Gastrocnemius medialis (tissue), 4 donors: ENCODE data around the gene RPS27L. TPM values are rescaled to one million over a fixed set of nuclear protein-coding genes. Genes with fewer than 3 reads are reported as not detected.

Source experiments
- ATAC-seq, 2 donors: fragments of 150-250 bp; one replicate each; pipeline ENCODE4 v1.9.1; 2016
- DNase-seq, 2 donors: peaks; one replicate each; pipeline ENCODE4 v3.0.0-alpha.2; 2019
- H3K27ac ChIP-seq, 4 donors: fragments of 200-600 bp; sonication (generic); 1 replicate in 1 of 4; 2 replicates in 3 of 4; pipeline ENCODE4 v1.5.1; 2016 to 2018; ENCODE audit warnings: mild to moderate bottlenecking in 2 of 4, moderate library complexity in 1 of 4
- H3K27me3 ChIP-seq, 3 donors: fragments of 200-600 bp; sonication (generic) in 2 of 3; 1 replicate in 1 of 3; 2 replicates in 2 of 3; pipeline versions ENCODE4 v1.5.1 to v1.6.0; 2016 to 2019; ENCODE audit warnings: mild to moderate bottlenecking in 1 of 3, moderate library complexity in 1 of 3
- H3K36me3 ChIP-seq, 2 donors: fragments of 200-600 bp; sonication (generic) in 1 of 2; one replicate each; pipeline ENCODE4 v1.5.1; 2017 to 2018
- H3K4me1 ChIP-seq, 2 donors: fragments of 200-600 bp; sonication (generic) in 1 of 2; one replicate each; pipeline ENCODE4 v1.5.1; 2016 to 2017; ENCODE audit warnings: mild to moderate bottlenecking in 2 of 2
- H3K4me3 ChIP-seq, 4 donors: fragments of 200-600 bp; sonication (generic) in 3 of 4; 1 replicate in 1 of 4; 2 replicates in 3 of 4; pipeline ENCODE4 v1.5.1; 2016 to 2019; ENCODE audit warnings: mild to moderate bottlenecking in 2 of 4
- H3K9me3 ChIP-seq, 3 donors: fragments of 200-600 bp; sonication (generic) in 2 of 3; 1 replicate in 1 of 3; 2 replicates in 2 of 3; pipeline ENCODE4 v1.5.1; 2016 to 2019
- CTCF ChIP-seq, 5 experiments: fragments of 450-650 bp in 3 of 5; fragments of 200-600 bp in 2 of 5; sonication (generic) in 2 of 5; IDR thresholded peaks in 4 of 5; conservative IDR thresholded peaks in 1 of 5; 1 replicate in 4 of 5; 2 replicates in 1 of 5; pipeline ENCODE4 v1.5.1; 2016 to 2019; ENCODE audit warnings: antibody characterized with exemption in 5 of 5, mild to moderate bottlenecking in 3 of 5, moderate library complexity in 3 of 5
- POLR2A ChIP-seq, 2 donors: fragments of 450-650 bp; IDR thresholded peaks; one replicate each; pipeline ENCODE4 v1.6.1; 2017; ENCODE audit warnings: antibody characterized with exemption in 2 of 2, mild to moderate bottlenecking in 2 of 2, moderate library complexity in 2 of 2
- in situ Hi-C, 4 donors: fragments of 200-750 bp; cut with MboI; loops; one replicate each; pipeline versions ENCODE4 v1.15.0 to v1.8.0; 2017; ENCODE audit warnings: low sequenced_read_pairs in 4 of 4
- intact Hi-C: fragments of 100-400 bp; cut with DNase I; formaldehyde crosslinking; loops from one replicate; pipeline ENCODE4 v1.15.1; 2023; ENCODE audit warnings: low total_unique reads
- total RNA-seq, 4 donors: library from RNA; depleted of rRNA; stranded (reverse); fragments of >200 nt; gene quantifications; one replicate each; pipeline versions ENCODE4 v1.1.0 to v1.2.3, GENCODE V29; 2016

The RPS27L gene
- total RNA-seq, 4 donors from 2014 or later = 53.0 to 145 (median 78.0) TPM

- Histone ChIP-seq H3K4me3 (no peak overlapping the region), H3K27ac (no peak overlapping the region), H3K36me3 (no peaks in the 10 kb centered on the region), H3K4me1 (peaks cover under 1 to 4% of the 10 kb centered on the region in 2 donors), H3K9me3 (no peaks in the 10 kb centered on the region), H3K27me3 (no peaks in the 10 kb centered on the region)
- DNase-seq (no peak), ATAC-seq (no peak)
- in situ Hi-C loops (no loop called here), intact Hi-C loops (loop anchor here (5.0 kb wide), 1 partner anchor 92 kb away; the partner anchor contains the start of gene APH1B)
- TF ChIP-seq POLR2A (IDR thresholded peaks at IDR 0.05) = no peak
- no peak for TF ChIP-seq CTCF (IDR thresholded peaks at IDR 0.05 in 4 of 5, conservative IDR thresholded peaks at IDR 0.05 in 1 of 5)
These were observed 27.9 kb upstream of the RPS27L start for GRCh38 chr15:63185206-63185605.

- H3K4me1 ChIP-seq = no peaks in the 10 kb centered on the region
- H3K27ac ChIP-seq = no peak overlapping the region
- intact Hi-C loops (no loop called here), in situ Hi-C loops (no loop called here)
- ATAC-seq (no peak), DNase-seq (no peak)
- no peaks in the 10 kb centered on the region for H3K27me3 ChIP-seq
- no peak overlapping the region for H3K4me3 ChIP-seq
- no peak for TF ChIP-seq POLR2A (IDR thresholded peaks at IDR 0.05)
- TF ChIP-seq CTCF (IDR thresholded peaks at IDR 0.05 in 4 of 5, conservative IDR thresholded peaks at IDR 0.05 in 1 of 5) = no peak
- no peaks in the 10 kb centered on the region for H3K9me3 ChIP-seq
- no peaks in the 10 kb centered on the region for H3K36me3 ChIP-seq
These were observed 24.4 kb upstream of the RPS27L start for GRCh38 chr15:63181648-63182047.

- no peak overlapping the region for H3K27ac ChIP-seq
- no peaks in the 10 kb centered on the region for H3K36me3 ChIP-seq
- H3K9me3 ChIP-seq = no peaks in the 10 kb centered on the region
- no peaks in the 10 kb centered on the region for H3K4me1 ChIP-seq
- no peak overlapping the region for H3K4me3 ChIP-seq
- intact Hi-C loops (no loop called here), in situ Hi-C loops (no loop called here)
- TF ChIP-seq CTCF (IDR thresholded peaks at IDR 0.05 in 4 of 5, conservative IDR thresholded peaks at IDR 0.05 in 1 of 5) (no peak), POLR2A (IDR thresholded peaks at IDR 0.05) (no peak)
- ATAC-seq (no peak), DNase-seq (no peak)
- H3K27me3 ChIP-seq = no peaks in the 10 kb centered on the region
These were observed 23.5 kb upstream of the RPS27L start for GRCh38 chr15:63180746-63181145.

GRCh38 chr15:63178034-63178433 lies 20.8 kb upstream of the RPS27L start:
- DNase-seq (no peak), ATAC-seq (no peak)
- Histone ChIP-seq H3K27ac (no peak overlapping the region), H3K36me3 (no peaks in the 10 kb centered on the region), H3K4me1 (peaks cover 3 to 6% of the 10 kb centered on the region in 2 donors), H3K4me3 (no peak overlapping the region), H3K9me3 (no peaks in the 10 kb centered on the region), H3K27me3 (no peaks in the 10 kb centered on the region)
- TF ChIP-seq POLR2A (IDR thresholded peaks at IDR 0.05) (no peak), CTCF (IDR thresholded peaks at IDR 0.05 in 4 of 5, conservative IDR thresholded peaks at IDR 0.05 in 1 of 5) (no peak)
- in situ Hi-C loops (no loop called here), intact Hi-C loops (loop anchor here (5.0 kb wide), 1 partner anchor 49 kb away; no protein-coding TSS in a partner anchor)

GRCh38 chr15:63176302-63176701 lies 19.0 kb upstream of the RPS27L start:
- Histone ChIP-seq H3K4me1 (peaks cover 15 to 16% of the 10 kb centered on the region in 2 donors), H3K4me3 (no peak overlapping the region), H3K36me3 (no peaks in the 10 kb centered on the region), H3K9me3 (no peaks in the 10 kb centered on the region), H3K27me3 (no peaks in the 10 kb centered on the region), H3K27ac (no peak overlapping the region)
- no peak for DNase-seq
- intact Hi-C loops (loop anchor here (5.0 kb wide), 1 partner anchor 51 kb away; no protein-coding TSS in a partner anchor), in situ Hi-C loops (no loop called here)
- ATAC-seq = no peak
- no peak for TF ChIP-seq POLR2A (IDR thresholded peaks at IDR 0.05)
- no peak for TF ChIP-seq CTCF (IDR thresholded peaks at IDR 0.05 in 4 of 5, conservative IDR thresholded peaks at IDR 0.05 in 1 of 5)
